AG09309 (cell line): ENCODE results near the gene SPOCK2.

Experiments
- DNase-seq: peaks from one replicate; pipeline ENCODE4 v3.0.0-alpha.2; 2010; ENCODE audit warnings: low read depth
- H3K4me3 ChIP-seq: 2 replicates; pipeline ENCODE4 v1.5.1; 2011; ENCODE audit warnings: mild to moderate bottlenecking, low read depth, low read length, moderate library complexity; ENCODE audit not compliant: control insufficient read depth
- CTCF ChIP-seq: IDR thresholded peaks from 2 replicates; pipeline ENCODE4 v1.5.1; 2011; ENCODE audit warnings: mild to moderate bottlenecking, low read depth, low read length, inconsistent platforms; ENCODE audit not compliant: insufficient read depth, control insufficient read depth; ENCODE audit errors: missing control alignments

The SPOCK2 gene

GRCh38 chr10:72122221-72122620 is 33.9 kb upstream of the SPOCK2 start:
- DNase-seq: no peak
- no peak overlapping the region for H3K4me3 ChIP-seq
- no peak for TF ChIP-seq CTCF

DNA sequence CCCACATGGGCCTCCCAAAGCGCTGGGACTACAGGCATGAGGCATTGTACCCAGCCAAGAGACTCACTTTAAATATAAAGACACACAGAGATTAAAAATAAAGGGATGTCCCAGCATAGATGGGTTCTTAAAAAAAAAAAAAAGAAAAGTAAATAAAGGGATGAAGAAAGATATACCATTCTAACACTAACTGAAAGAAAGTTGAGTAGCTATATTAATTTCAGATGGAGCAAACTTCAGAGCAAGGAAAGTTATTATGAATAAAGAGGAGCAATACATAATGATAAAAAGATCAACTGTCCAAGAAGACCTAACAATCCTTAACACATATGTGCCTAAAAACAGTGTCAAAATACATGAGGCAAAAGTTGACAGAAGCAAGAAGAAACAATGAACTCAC is 33.0 kb upstream of the SPOCK2 start:
- TF ChIP-seq CTCF: no peak
- DNase-seq: no peak
- no peak overlapping the region for H3K4me3 ChIP-seq

DNA sequence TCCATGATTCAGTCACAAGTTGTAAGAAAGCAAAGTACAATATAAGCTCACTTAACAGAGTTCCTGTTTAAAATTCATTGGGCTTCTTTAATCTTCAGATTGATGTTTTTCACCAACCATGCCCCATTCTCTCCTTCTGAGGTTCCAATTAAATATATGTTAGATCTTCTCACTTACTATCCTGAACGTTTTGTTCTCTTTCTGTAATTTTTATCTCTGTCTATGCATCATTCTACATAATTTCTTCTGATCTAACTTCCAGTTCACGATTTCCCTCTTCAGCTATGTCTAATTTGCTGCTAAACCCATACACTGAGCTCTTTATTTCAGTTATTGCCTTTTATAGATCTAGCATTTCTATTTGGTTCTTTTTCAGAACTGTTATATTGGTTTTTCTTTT is 28.0 kb upstream of the SPOCK2 start:
- DNase-seq: no peak
- TF ChIP-seq CTCF: no peak
- no peak overlapping the region for H3K4me3 ChIP-seq

- DNase-seq: no peak
- no peak overlapping the region for H3K4me3 ChIP-seq
- no peak for TF ChIP-seq CTCF
Observed at GRCh38 chr10:72114706-72115450, 26.5 kb upstream of the SPOCK2 start.

GRCh38 chr10:72110673-72111401 is 22.5 kb upstream of the SPOCK2 start:
- DNase-seq: no peak
- no peak for TF ChIP-seq CTCF
- no peak overlapping the region for H3K4me3 ChIP-seq

GRCh38 chr10:72109636-72110157 is 21.3 kb upstream of the SPOCK2 start:
- DNase-seq: no peak
- TF ChIP-seq CTCF: no peak
- H3K4me3 ChIP-seq: no peak overlapping the region
